Esophagus squamous epithelium (tissue), 5 donors: ENCODE results near the gene HSD17B2. TPM values are rescaled to one million over a fixed set of nuclear protein-coding genes. Genes with fewer than 3 reads are reported as not detected.

Experiments used
- DNase-seq: peaks from one replicate; lab custom pipeline; 2025; lab: John Stamatoyannopoulos, UW
- H3K27ac ChIP-seq, 4 donors: fragments of 200-600 bp; sonication (generic); one replicate each; pipeline ENCODE4 v1.5.1; 2016 to 2019; ENCODE audit warnings: mild to moderate bottlenecking in 1 of 4
- H3K27me3 ChIP-seq, 4 donors: fragments of 200-600 bp; sonication (generic); 1 replicate in 3 of 4; 2 replicates in 1 of 4; pipeline versions ENCODE4 v1.5.1 to v1.6.0; 2017 to 2021; ENCODE audit warnings: antibody characterized with exemption in 1 of 4
- H3K36me3 ChIP-seq, 3 donors: fragments of 200-600 bp; sonication (generic); one replicate each; pipeline ENCODE4 v1.5.1; 2016 to 2019
- H3K4me1 ChIP-seq, 3 donors: fragments of 200-600 bp; sonication (generic); one replicate each; pipeline ENCODE4 v1.5.1; 2017 to 2019
- H3K4me3 ChIP-seq, 4 donors: fragments of 200-600 bp; sonication (generic); 1 replicate in 3 of 4; 2 replicates in 1 of 4; pipeline ENCODE4 v1.5.1; 2016 to 2019; ENCODE audit warnings: mild to moderate bottlenecking in 2 of 4, moderate library complexity in 1 of 4
- H3K9me3 ChIP-seq, 3 donors: fragments of 200-600 bp; sonication (generic); one replicate each; pipeline ENCODE4 v1.5.1; 2016 to 2019
- POLR2A ChIP-seq, 4 donors: fragments of 450-650 bp; IDR thresholded peaks; one replicate each; pipeline ENCODE4 v1.6.1; 2017; ENCODE audit warnings: antibody characterized with exemption in 4 of 4, mild to moderate bottlenecking in 4 of 4, moderate library complexity in 3 of 4
- WGBS, 2 donors: methylation state at CpG; one replicate each; pipeline ENCODE4 v1.1.5; 2018; 5-methylcytosine and 5-hydroxymethylcytosine counted together
- intact Hi-C: fragments of 100-400 bp; cut with DNase I; formaldehyde crosslinking; loops from one replicate; pipeline ENCODE4 v1.15.0; 2022
- total RNA-seq, 4 donors: library from RNA; depleted of rRNA; stranded (reverse); fragments of >200 nt; gene quantifications; one replicate each; pipeline ENCODE4 v1.1.0, GENCODE V29; 2016
- TF ChIP-seq, protein P1 (sequence below), 6 experiments: fragments of 450-650 bp in 4 of 6; fragments of 200-600 bp in 2 of 6; sonication (generic) in 2 of 6; IDR thresholded peaks; one replicate each; pipeline ENCODE4 v1.5.1; 2016 to 2019; ENCODE audit warnings: antibody characterized with exemption in 6 of 6, mild to moderate bottlenecking in 4 of 6, moderate library complexity in 4 of 6
- donor health status: DM: yes; HTN: yes; CAD: no.

The HSD17B2 gene
- total RNA-seq, 4 donors from 2014 or later, result 0.72 to 5.1 (median 2.5) TPM

DNA sequence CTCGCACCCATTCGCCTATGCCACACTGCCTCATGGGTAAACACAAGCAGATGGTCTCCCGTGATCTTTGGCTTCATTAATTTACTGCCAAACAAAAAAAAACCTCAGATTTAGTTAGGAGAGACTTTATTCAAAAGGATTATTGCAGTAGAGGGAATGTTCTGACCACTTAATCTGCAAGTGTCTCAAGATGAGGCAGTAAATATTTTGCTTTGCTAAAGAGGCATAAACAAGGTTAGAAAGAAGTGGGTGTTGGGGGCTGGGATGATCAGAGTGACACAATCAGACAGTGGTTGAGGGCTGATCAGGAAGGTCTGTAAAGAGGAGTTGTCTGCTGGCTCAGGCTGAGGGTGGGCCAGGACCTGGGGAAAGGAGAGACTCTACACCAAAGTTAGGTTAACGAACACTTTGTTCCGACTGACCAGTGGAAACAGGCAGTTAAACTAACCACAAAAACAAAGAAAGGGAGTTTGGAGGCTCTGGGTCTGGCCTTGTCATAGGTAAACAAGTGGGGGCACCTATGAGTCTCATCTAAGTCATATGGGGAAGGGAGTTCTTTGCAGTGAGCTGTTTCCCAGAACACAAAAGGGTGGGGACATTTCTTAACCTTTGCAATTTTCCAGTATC, 28.5 kb downstream of the HSD17B2 start:
- TF ChIP-seq, protein P1, sequence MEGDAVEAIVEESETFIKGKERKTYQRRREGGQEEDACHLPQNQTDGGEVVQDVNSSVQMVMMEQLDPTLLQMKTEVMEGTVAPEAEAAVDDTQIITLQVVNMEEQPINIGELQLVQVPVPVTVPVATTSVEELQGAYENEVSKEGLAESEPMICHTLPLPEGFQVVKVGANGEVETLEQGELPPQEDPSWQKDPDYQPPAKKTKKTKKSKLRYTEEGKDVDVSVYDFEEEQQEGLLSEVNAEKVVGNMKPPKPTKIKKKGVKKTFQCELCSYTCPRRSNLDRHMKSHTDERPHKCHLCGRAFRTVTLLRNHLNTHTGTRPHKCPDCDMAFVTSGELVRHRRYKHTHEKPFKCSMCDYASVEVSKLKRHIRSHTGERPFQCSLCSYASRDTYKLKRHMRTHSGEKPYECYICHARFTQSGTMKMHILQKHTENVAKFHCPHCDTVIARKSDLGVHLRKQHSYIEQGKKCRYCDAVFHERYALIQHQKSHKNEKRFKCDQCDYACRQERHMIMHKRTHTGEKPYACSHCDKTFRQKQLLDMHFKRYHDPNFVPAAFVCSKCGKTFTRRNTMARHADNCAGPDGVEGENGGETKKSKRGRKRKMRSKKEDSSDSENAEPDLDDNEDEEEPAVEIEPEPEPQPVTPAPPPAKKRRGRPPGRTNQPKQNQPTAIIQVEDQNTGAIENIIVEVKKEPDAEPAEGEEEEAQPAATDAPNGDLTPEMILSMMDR (IDR thresholded peaks at IDR 0.05), result no peak
- TF ChIP-seq POLR2A (IDR thresholded peaks at IDR 0.05), result no peak
- DNase-seq, result no peak
- Histone ChIP-seq H3K27me3 (no peaks in the 10 kb centered on the region), H3K36me3 (no peaks in the 10 kb centered on the region), H3K27ac (peak overlapping the region; percentile 57 to 83 (median 75)), H3K4me1 (peaks cover 0 to 38% (median 34%) of the 10 kb centered on the region in 3 donors), H3K9me3 (no peaks in the 10 kb centered on the region), H3K4me3 (no peak overlapping the region)
- WGBS, 2 donors, result 39 to 53% methylated on average over 5 of the region's 5 CpGs
- intact Hi-C loops, result no loop called here

DNA sequence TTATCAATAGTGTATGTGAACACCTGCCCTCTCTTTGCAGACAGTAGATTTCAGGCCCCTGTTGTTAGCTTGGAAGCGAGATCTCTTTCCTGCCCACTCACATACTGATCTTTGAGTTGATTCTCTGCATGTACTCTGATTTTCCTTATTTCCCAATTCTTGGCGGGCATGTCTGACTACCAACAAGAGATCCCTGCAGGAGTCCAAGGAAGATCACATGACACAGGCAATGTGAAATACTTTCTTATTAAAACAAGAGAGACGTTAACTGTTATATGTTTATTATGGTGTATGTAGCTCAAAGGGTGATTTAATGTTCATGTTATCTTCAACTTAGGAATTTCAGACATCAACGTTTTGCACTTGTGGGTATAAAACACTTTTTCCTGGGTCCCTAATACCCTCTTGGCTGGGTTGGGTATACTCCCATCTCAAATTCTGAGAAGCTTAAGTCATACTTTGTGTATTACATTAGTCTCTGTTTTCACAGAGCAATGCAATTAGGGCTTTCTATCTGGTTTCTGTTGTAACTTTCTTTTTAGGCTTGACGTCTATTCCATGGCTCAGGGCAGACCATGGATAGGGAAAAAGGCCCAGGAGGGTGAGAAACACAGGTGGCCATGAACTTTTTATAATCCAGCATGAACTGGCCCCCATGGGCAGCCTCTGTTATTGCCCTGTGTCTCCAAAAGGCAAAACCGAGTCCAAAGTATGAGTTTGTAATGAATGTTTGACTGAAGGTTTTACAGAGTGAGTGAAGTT, 32.2 kb downstream of the HSD17B2 start:
- peak overlapping the region; percentile 29 to 81 (median 64) for H3K27ac ChIP-seq
- peaks cover 8 to 48% (median 21%) of the 10 kb centered on the region in 3 donors for H3K4me1 ChIP-seq
- H3K9me3 ChIP-seq, result no peaks in the 10 kb centered on the region
- TF ChIP-seq, protein P1 (IDR thresholded peaks at IDR 0.05), result no peak
- TF ChIP-seq POLR2A (IDR thresholded peaks at IDR 0.05), result no peak
- WGBS, 2 donors, result 53 to 66% methylated on average over 6 of the region's 6 CpGs
- no peak for DNase-seq
- no peak overlapping the region for H3K4me3 ChIP-seq
- intact Hi-C loops, result no loop called here
- no peaks in the 10 kb centered on the region for H3K27me3 ChIP-seq
- H3K36me3 ChIP-seq, result no peaks in the 10 kb centered on the region

DNA sequence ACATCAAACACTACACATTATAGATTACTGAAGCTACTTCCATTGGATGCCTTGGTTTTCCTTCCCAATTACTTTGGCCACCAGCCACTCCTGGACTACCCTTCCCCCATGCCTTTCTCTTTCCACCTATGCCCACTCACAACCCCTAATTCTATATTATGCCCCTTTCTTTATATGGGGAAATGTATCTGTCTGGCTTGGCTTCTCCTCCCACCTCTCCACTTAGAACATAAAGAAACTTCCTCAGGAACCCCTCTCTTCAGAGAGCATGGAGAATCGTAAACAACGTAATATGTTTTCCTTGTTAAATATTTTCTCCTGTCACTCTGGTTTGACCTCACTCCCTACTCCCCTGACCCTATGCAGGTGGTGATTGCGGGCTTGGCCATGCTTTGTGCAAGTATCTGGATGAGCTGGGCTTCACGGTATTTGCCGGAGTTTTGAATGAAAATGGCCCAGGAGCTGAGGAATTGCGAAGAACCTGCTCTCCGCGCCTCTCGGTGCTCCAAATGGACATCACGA, 32.8 kb downstream of the HSD17B2 start:
- Histone ChIP-seq H3K27me3 (no peaks in the 10 kb centered on the region), H3K4me1 (peaks cover 8 to 47% (median 21%) of the 10 kb centered on the region in 3 donors), H3K9me3 (no peaks in the 10 kb centered on the region), H3K4me3 (no peak overlapping the region), H3K27ac (peak overlapping the region; percentile 29 to 81 (median 64)), H3K36me3 (no peaks in the 10 kb centered on the region)
- intact Hi-C loops, result no loop called here
- TF ChIP-seq POLR2A (IDR thresholded peaks at IDR 0.05), result no peak
- TF ChIP-seq, protein P1 (IDR thresholded peaks at IDR 0.05), result no peak
- no peak for DNase-seq
- 94 to 96% methylated on average over 10 of the region's 10 CpGs for WGBS, 2 donors

DNA sequence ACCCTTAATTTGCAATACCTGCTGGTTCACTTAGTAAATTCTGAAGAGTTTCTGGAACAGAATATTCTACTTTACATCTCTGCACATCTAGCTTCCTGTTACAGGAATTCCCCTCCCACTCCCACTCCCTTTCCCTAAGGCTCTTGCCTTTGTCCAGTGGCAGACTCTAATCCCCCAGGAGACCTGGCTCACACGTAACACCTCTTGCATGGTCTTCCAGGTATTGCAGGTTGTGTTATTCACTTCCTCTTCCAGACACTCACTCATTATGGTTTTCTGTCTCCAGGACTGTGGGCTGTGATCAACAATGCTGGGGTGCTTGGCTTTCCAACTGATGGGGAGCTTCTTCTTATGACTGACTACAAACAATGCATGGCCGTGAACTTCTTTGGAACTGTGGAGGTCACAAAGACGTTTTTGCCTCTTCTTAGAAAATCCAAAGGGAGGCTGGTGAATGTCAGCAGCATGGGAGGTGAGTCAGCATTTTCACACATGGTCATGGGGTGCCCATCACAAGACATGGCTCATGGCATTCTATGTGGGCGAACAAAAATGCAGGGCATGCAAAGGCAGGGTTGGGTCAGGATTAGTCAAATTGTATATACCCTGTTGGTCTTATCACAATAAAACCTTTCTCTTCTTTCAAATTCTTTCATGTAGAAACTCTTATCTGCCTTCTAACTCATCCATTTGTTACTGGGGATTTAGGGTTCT, 35.8 kb downstream of the HSD17B2 start:
- TF ChIP-seq POLR2A (IDR thresholded peaks at IDR 0.05), result no peak
- TF ChIP-seq, protein P1 (IDR thresholded peaks at IDR 0.05), result no peak
- Histone ChIP-seq H3K36me3 (no peaks in the 10 kb centered on the region), H3K27me3 (no peaks in the 10 kb centered on the region), H3K27ac (peak overlapping the region; percentile 70 to 83 (median 75)), H3K9me3 (no peaks in the 10 kb centered on the region), H3K4me3 (no peak overlapping the region), H3K4me1 (peaks cover 7 to 32% (median 8%) of the 10 kb centered on the region in 3 donors)
- no peak for DNase-seq
- 26 to 33% methylated on average over 3 to 4 of the region's 4 CpGs for WGBS, 2 donors
- intact Hi-C loops, result no loop called here
